GM10266 (cell line): ENCODE data around the gene TRIM58.

ENCODE experiments used
- DNase-seq: peaks from one replicate; pipeline ENCODE4 v3.0.0; 2012; ENCODE audit errors: extremely low spot score
- TF ChIP-seq, protein P1 (sequence below): IDR thresholded peaks from 2 replicates; pipeline ENCODE4 v1.5.1; 2012; ENCODE audit warnings: mild to moderate bottlenecking, low read depth; ENCODE audit not compliant: control insufficient read depth, insufficient read depth; ENCODE audit errors: missing control alignments

The TRIM58 gene

DNA sequence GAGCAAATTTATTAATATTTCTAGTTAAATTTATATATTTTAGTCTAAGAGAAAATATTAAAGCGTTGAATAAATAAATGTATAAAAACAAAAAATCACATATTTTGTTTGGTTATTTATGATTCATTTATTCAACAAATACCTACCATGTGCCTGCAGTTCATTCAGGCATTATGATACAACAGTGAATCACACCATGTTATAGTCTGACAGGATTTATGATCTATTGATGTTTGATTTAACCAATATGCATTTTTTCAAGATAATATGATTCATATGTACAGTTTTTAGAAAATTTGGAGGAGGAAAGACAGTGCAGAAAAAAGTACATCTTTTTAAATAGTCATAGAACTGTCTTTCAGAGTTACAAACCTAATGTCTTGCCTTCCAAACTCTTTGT lies 7.4 kb upstream of the TRIM58 start:
- no peak for DNase-seq
- TF ChIP-seq, protein P1, sequence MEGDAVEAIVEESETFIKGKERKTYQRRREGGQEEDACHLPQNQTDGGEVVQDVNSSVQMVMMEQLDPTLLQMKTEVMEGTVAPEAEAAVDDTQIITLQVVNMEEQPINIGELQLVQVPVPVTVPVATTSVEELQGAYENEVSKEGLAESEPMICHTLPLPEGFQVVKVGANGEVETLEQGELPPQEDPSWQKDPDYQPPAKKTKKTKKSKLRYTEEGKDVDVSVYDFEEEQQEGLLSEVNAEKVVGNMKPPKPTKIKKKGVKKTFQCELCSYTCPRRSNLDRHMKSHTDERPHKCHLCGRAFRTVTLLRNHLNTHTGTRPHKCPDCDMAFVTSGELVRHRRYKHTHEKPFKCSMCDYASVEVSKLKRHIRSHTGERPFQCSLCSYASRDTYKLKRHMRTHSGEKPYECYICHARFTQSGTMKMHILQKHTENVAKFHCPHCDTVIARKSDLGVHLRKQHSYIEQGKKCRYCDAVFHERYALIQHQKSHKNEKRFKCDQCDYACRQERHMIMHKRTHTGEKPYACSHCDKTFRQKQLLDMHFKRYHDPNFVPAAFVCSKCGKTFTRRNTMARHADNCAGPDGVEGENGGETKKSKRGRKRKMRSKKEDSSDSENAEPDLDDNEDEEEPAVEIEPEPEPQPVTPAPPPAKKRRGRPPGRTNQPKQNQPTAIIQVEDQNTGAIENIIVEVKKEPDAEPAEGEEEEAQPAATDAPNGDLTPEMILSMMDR = no peak

DNA sequence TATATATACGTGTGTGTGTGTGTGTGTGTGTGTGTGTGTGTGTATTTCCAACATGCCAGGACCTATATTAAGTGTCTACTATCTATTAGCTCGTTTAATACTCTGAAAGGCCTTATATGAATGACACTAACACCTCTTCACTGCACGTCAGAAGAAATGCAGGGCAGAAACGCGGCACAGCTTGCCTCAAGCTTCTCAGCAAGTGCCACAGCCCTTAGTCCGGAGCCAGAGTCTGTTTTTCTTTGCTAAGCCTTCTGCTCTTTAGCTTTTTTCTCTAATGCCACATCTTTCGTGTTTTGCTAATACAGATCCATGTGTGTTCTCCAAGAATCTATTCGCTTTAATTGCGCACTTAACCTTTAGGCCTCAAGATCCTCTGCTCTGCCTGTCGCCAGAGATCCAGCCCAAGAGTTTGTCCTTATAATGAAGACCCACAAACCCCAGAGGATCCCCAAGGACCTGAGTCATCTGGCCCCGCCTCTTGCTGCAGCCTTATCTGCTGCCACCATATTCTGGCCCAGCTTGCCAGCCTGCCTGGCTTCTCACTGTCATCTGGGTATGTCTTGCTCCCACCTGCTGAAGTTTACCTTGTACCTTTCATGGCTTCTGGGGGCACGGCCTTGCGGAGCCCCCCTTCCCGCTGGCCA lies 2.0 kb upstream of the TRIM58 start:
- DNase-seq = no peak

DNA sequence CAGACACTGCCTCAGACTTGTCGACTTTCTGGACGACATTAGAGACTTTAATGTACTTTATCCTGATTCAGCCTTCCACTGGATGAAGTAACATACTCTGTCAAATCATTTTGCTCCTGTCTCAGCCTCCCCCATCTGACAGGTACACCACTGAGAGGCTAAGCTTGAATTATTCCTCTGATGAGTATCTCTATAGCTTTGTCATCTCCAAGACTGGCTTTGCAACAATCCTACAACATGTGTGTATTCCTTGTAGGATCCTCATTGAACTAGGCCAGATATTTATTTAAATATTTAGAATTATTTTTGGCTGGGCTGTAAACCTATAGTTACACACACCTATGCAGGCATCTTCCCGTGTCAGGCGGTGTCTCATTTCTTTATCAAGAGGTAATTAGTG lies 1.1 kb upstream of the TRIM58 start:
- TF ChIP-seq, protein P1 = no peak
- no peak for DNase-seq

More for the DNA sequence above, 2.0 kb upstream of the TRIM58 start:
- TF ChIP-seq, protein P1 = no peak

DNA sequence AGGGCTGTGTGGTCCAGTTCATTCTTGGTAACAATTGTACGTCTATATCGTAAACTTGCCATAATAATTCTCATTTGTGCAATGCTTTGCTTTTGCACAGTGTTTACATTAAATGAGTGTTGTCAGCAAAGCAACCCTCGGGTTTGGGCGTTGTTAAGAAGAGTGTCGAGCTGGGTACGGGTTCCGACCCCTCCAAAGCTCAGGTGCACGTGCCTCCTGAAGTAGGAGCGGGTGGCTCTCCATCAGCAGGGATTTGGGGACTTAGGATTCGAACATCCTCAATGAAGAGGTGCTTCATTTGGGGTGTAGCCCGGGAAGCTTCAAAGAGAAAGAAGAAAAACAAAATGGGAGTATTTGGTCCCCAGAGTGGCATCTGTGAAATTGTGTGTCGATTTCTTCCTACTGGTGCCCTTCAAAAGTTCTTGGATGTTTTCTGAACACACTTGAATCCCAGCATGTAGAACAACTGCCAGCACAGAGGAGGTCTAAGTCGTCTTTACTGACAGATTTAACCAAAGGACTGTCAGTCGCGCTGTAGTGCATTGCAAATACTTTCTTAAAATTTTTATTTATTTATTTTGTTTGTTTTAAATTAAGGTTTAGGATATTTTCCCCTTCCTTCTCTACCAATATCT lies 1.1 kb downstream of the TRIM58 start:
- peak; percentile 36 for DNase-seq

DNA sequence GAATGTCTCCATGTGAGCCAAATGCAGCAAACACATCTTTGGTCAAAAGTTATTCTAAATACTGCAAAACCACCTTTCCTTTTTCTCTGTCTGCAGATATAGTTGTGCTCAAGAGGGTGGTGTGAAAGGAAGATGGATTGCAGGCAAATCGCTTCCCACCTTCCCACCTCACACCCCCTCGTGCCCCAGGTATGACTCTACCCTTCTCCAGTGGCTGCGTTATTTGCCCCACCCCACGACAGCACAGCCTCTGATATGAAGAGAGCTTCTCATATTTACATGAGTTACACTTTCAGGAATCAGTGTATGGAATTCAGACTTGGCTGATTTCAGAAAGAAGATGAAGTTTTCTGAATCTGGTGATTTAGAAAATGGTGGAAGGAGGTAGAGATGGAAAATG lies 5.8 kb downstream of the TRIM58 start:
- TF ChIP-seq, protein P1 = no peak
- DNase-seq = no peak

More for the DNA sequence above, 1.1 kb downstream of the TRIM58 start:
- TF ChIP-seq, protein P1 = no peak

DNA sequence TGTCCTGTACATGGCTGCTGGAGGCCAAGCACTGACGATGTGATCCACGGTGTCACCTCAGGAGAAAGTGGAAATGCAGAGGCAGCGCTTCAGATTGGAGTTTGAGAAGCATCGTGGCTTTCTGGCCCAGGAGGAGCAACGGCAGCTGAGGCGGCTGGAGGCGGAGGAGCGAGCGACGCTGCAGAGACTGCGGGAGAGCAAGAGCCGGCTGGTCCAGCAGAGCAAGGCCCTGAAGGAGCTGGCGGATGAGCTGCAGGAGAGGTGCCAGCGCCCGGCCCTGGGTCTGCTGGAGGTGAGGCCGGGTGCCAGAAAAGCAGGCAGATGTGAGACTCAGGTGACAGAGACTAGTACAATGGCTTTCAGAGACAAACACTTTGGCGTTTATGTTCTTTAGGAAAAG lies 7.7 kb downstream of the TRIM58 start:
- TF ChIP-seq, protein P1 = no peak
- DNase-seq = no peak

DNA sequence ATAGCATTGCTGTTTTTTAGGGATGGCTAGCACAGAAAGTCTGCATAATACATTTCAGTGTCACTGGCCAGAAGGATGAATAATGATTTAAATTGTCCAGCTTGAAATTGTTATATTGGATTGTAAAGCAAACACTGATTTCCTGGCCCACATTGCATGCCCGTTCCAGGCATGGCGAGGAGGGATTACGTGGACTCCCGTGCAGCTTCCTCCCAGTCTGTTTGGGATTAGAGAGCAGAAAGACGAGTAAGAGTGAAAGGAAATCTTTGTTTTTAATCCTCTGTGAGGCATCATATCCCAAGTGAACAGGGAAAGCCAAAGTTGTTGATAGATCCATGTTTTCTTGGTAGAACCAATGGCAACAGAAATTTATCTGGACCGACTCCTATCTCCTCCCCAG lies 8.4 kb downstream of the TRIM58 start:
- no peak for DNase-seq
- TF ChIP-seq, protein P1 = no peak
